22Rv1 (cell line): ENCODE results near the gene WDR86.

Experiments
- H3K27ac ChIP-seq: fragments of 450-650 bp; 2 replicates; pipeline ENCODE4 v1.5.1; 2017
- CTCF ChIP-seq: fragments of 450-650 bp; IDR thresholded peaks from 2 replicates; pipeline ENCODE4 v1.5.1; 2017; ENCODE audit warnings: mild to moderate bottlenecking
- ZFX ChIP-seq: fragments of 450-650 bp; IDR thresholded peaks from 2 replicates; pipeline ENCODE4 v1.6.1; 2017; ENCODE audit warnings: antibody characterized with exemption, borderline replicate concordance

The WDR86 gene

DNA sequence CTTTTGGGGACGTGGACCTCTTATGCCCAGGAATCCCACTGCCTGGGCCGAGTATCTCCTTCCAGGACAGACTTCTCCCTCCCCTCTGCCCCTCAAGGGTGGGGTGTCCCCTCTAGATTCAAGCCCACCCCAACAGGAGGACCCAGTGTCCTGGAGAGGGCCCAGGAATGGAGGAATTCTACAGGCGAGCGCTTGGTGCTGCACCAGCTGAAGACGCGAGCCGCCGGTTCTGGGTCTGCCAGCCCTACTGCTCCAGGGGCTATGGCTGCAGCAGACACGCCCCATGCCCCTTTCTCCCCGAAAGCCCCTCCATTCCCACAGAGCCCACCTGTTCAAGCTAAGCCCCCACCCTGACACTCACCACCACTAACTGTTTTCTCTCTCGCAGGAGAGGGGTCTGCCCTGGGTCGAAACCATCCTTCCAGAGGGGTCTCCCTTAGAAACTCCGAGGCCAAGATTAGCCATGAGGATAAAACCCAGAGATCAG lies 21.5 kb upstream of the WDR86 start:
- TF ChIP-seq CTCF (no peak), ZFX (no peak)

DNA sequence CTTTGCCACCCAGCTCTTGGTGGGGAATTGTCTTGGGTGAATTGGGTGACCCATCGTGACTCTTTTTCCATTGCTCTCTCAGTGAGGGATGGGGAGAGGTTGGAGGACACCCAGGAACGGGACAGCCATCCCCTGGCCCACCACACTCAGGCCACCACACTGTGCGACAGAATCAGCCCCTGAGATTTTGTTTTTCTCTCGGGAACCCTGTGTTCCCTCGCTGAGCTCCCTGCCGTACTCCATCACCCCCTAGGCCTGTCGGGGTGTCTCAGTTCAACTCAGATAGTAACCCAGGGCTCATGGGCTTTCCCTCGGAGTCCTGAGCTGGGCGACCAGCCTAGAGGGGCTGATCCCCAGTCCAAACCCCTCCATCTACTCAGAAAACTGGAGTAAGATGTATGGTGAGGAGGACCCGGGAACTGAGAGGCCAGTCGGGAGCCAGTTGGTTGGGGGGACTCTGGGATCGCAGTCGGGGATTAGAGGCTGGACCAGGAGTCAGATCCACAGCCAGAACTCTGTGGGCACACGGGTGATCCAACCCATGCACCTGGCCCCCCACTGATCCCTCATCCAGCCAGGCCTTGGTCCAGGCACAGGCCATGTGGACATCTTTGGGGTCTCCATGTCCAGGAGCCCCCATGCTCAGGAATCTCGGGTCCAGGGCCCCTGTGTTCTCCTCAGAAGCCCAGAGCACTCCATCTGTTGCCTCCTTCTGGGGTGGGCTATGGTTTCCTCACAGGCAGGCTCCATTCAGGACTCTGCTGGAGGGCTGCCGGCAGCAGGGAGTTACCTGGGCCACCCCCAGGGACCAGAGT lies 20.8 kb upstream of the WDR86 start:
- no peak overlapping the region for H3K27ac ChIP-seq
- TF ChIP-seq CTCF (no peak), ZFX (no peak)

More for the DNA sequence above, 21.5 kb upstream of the WDR86 start:
- H3K27ac ChIP-seq = no peak overlapping the region

GRCh38 chr7:151429560-151430331 lies 19.9 kb upstream of the WDR86 start:
- H3K27ac ChIP-seq = no peak overlapping the region
- TF ChIP-seq CTCF (no peak), ZFX (no peak)

DNA sequence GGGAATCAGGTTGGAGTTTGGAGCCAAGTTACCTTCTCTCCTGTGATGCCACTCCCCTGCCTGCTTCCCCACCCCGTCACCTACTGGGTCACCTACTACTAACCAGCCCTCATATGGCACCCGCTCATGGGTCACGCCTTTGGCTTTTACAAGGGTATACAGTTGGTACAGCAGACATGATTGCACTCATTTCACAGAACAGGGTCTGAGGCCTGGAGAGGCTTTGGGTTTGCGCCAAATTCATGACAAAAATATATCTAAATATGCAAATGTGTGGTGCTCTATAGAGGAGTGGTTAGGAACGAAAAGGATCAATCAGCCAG lies 19.4 kb upstream of the WDR86 start:
- H3K27ac ChIP-seq = no peak overlapping the region
- TF ChIP-seq CTCF = no peak
- no peak for TF ChIP-seq ZFX

GRCh38 chr7:151428378-151429236 lies 18.8 kb upstream of the WDR86 start:
- TF ChIP-seq ZFX (no peak), CTCF (no peak)

DNA sequence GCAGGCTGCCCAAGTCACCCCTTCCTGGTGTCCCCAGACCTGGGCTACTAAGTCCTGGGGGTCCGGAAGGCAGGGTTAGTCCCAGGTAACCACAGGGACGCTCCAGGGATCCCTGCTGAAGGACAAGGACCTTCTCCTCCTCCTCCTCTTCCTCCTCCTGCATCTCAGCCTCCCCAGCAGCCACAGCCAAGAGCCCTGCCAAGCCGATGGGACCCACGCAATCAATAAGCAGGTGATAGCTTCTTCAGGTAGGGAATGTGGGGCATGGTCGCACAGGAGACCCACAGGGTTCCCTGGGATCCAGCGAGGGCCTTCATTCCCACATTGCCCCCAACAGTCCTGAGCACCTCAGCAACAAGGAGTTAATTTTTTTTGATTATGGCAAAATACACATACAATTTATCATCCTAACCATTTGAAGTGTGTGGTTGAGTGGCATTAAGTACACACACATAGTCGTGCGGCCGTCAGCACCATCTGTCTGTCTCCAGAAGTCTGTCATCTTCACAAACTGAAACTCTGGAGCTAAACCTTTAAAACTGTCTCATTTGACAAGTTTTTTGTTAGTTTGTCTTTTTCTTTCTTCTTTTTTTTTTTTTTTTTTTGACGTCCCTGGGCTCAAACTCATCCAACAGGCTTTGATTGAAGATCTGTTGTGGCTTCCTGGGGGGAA lies 18.0 kb upstream of the WDR86 start:
- TF ChIP-seq ZFX = no peak
- TF ChIP-seq CTCF = no peak
- H3K27ac ChIP-seq = no peak overlapping the region

More at GRCh38 chr7:151428378-151429236, 18.8 kb upstream of the WDR86 start:
- H3K27ac ChIP-seq = no peak overlapping the region
